ENCODE measurements around the gene INSYN1. TPM values are rescaled to one million over a fixed set of nuclear protein-coding genes. Genes with fewer than 3 reads are reported as not detected.

INSYN1 gene
- total RNA-seq, 1 experiment from 2014 or later: not detected

- no peak for TF ChIP-seq CTCF (IDR thresholded peaks at IDR 0.05; ENCODE audit: unreplicated experiment)
Measured at GRCh38 chr15:73777741-73778140, 24.6 kb upstream of the INSYN1 start.

DNA sequence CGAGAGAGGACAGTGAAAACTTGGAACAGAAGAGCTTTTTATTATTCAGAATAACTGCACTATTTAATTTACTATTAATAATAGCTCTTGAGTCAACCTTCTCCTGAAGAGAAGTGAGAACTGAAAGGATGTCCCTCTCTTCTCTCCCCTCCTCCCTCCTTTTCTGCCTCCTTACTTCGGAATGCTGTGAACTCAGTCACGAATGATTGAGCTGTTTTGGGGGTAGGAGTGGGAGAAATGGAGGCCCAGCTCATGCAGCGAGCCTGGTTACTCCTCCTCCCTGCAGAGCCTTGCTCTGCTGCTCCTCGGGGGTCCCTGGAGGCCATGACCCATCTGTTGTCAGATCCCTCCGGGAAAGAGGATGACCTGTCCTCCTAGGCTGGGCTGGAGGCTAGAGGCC, 20.3 kb upstream of the INSYN1 start:
- Mint-ChIP-seq H3K27me3 (ENCODE audit: insufficient read depth, unreplicated experiment) (peaks cover 14% of the 10 kb centered on the region), H3K27ac (ENCODE audit: low read depth, unreplicated experiment) (no peak overlapping the region), H3K4me3 (ENCODE audit: unreplicated experiment) (no peak overlapping the region), H3K36me3 (ENCODE audit: insufficient read depth, unreplicated experiment) (no peaks in the 10 kb centered on the region), H3K9me3 (ENCODE audit: unreplicated experiment) (no peaks in the 10 kb centered on the region), H3K4me1 (ENCODE audit: insufficient read depth, unreplicated experiment) (no peaks in the 10 kb centered on the region)
- no peak for TF ChIP-seq CTCF (IDR thresholded peaks at IDR 0.05; ENCODE audit: unreplicated experiment)
- ChIA-PET CTCF (no interaction called here), POLR2A (interaction anchor here (0.9 kb wide), 1 partner anchor 24 kb away, joined by 4 read pairs; no protein-coding TSS in a partner anchor)
- no TSS peak for BruUV-seq (replicated peaks)
- DNase-seq (ENCODE audit: unreplicated experiment): no peak
- intact Hi-C loops (cut with micrococcal nuclease): no loop called here

More at GRCh38 chr15:73777741-73778140, 24.6 kb upstream of the INSYN1 start:
- peak; percentile 65 for DNase-seq (ENCODE audit: unreplicated experiment)
- Mint-ChIP-seq H3K27ac (ENCODE audit: low read depth, unreplicated experiment) (no peak overlapping the region), H3K9me3 (ENCODE audit: unreplicated experiment) (no peaks in the 10 kb centered on the region), H3K4me3 (ENCODE audit: unreplicated experiment) (no peak overlapping the region), H3K27me3 (ENCODE audit: insufficient read depth, unreplicated experiment) (no peaks in the 10 kb centered on the region), H3K4me1 (ENCODE audit: insufficient read depth, unreplicated experiment) (no peaks in the 10 kb centered on the region), H3K36me3 (ENCODE audit: insufficient read depth, unreplicated experiment) (no peaks in the 10 kb centered on the region)
- CTCF ChIA-PET: no interaction called here
- intact Hi-C loops (cut with micrococcal nuclease): loop anchor here (5.0 kb wide), 1 partner anchor 75 kb away; no protein-coding TSS in a partner anchor
- no TSS peak for BruUV-seq (replicated peaks)
- POLR2A ChIA-PET: no interaction called here

DNA sequence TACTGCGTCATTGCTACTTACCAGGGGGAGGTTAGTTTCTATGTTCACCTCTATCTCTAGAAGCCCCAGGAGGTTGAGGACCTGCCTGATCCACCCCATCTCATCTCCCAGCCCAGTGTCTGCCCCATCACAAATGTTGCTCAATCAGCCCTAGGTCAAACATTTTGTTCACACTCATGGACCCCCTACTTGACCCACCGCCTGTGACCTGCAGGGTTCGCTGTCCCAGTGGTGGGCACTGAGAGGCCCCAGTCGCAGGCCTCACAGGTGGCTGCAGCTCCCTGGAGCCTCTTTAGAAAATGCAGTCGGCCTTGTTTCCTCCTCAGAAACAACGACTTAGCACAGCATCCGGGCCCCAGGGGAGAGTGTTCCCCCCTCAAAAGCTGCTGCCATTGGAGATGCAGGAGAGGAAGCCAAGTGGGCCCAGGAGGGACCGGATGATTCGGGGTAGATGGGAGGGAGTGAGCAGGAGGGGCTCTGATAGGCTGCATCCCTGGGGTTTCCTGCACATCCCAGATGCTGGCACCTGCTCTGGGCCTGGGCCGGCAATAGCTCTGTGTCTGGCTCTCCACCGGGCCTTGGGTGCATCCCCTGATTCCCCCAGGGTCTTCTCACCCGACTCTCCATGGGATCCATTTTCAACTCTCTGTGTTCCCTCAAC, 18.4 kb upstream of the INSYN1 start:
- CTCF ChIA-PET: no interaction called here
- peaks cover 24% of the 10 kb centered on the region for H3K27me3 Mint-ChIP-seq (ENCODE audit: insufficient read depth, unreplicated experiment)
- TF ChIP-seq CTCF (IDR thresholded peaks at IDR 0.05; ENCODE audit: unreplicated experiment): no peak
- H3K4me3 Mint-ChIP-seq (ENCODE audit: unreplicated experiment): no peak overlapping the region
- H3K9me3 Mint-ChIP-seq (ENCODE audit: unreplicated experiment): peaks cover 5% of the 10 kb centered on the region
- no peak overlapping the region for H3K27ac Mint-ChIP-seq (ENCODE audit: low read depth, unreplicated experiment)
- no peaks in the 10 kb centered on the region for H3K36me3 Mint-ChIP-seq (ENCODE audit: insufficient read depth, unreplicated experiment)
- no peak for DNase-seq (ENCODE audit: unreplicated experiment)
- BruUV-seq (replicated peaks): no TSS peak
- POLR2A ChIA-PET: no interaction called here
- intact Hi-C loops (cut with micrococcal nuclease): no loop called here
- H3K4me1 Mint-ChIP-seq (ENCODE audit: insufficient read depth, unreplicated experiment): no peaks in the 10 kb centered on the region

GRCh38 chr15:73770050-73770449, 16.9 kb upstream of the INSYN1 start:
- no peaks in the 10 kb centered on the region for H3K36me3 Mint-ChIP-seq (ENCODE audit: insufficient read depth, unreplicated experiment)
- no peaks in the 10 kb centered on the region for H3K4me1 Mint-ChIP-seq (ENCODE audit: insufficient read depth, unreplicated experiment)
- CTCF ChIA-PET: interaction anchor here (0.7 kb wide), 1 partner anchor 70 kb away, joined by 3 read pairs; no protein-coding TSS in a partner anchor
- H3K9me3 Mint-ChIP-seq (ENCODE audit: unreplicated experiment): peaks cover 9% of the 10 kb centered on the region
- intact Hi-C loops (cut with micrococcal nuclease): no loop called here
- DNase-seq (ENCODE audit: unreplicated experiment): no peak
- no peak overlapping the region for H3K4me3 Mint-ChIP-seq (ENCODE audit: unreplicated experiment)
- H3K27me3 Mint-ChIP-seq (ENCODE audit: insufficient read depth, unreplicated experiment): peaks cover 39% of the 10 kb centered on the region
- POLR2A ChIA-PET: no interaction called here
- no peak for TF ChIP-seq CTCF (IDR thresholded peaks at IDR 0.05; ENCODE audit: unreplicated experiment)
- H3K27ac Mint-ChIP-seq (ENCODE audit: low read depth, unreplicated experiment): no peak overlapping the region
- no TSS peak for BruUV-seq (replicated peaks)

Data from MCF 10A (cell line).